K562 (cell line): Measurements from ENCODE around the gene SYNGR4. TPM values are rescaled to one million over a fixed set of nuclear protein-coding genes. Genes with fewer than 3 reads are reported as not detected.

Experiments used
- ATAC-seq: fragments of 200-7000 bp; cut with Tn5 transposase; 3 replicates; pipeline ENCODE4 v1.9.1; 2020; ENCODE audit warnings: moderate library complexity
- BruUV-seq: library from RNA; stranded (reverse); fragments of 400-500 nt; replicated peaks from 2 replicates; lab custom pipeline; 2021; lab: Mats Ljungman, UMichigan
- CTCF ChIA-PET: fragments of 300-600 bp; formaldehyde crosslinking; extraction: SDS; loops from one replicate; lab custom pipeline; 2021; ENCODE audit warnings: low intra/inter-chr PET ratio; lab: Yijun Ruan, JAX
- POLR2A ChIA-PET: fragments of 300-600, 350-650 bp; sonication (Branson Sonifier 250); formaldehyde crosslinking; extraction: SDS; loops from one replicate; lab custom pipeline; 2021; ENCODE audit warnings: antibody characterized with exemption, inconsistent platforms; lab: Yijun Ruan, JAX
- DNase-seq, 4 experiments: peaks; one replicate each; pipeline versions ENCODE4 v3.0.0 to v3.0.0-alpha.2; 2011 to 2018; ENCODE audit warnings: low spot score in 3 of 4, mixed read lengths in 3 of 4; ENCODE audit errors: extremely low read depth in 1 of 4
- FAIRE-seq: peaks from 2 replicates; lab custom pipeline; 2011; peaks lifted over from hg19 to GRCh38; lab: Jason Lieb, UNC
- H2AFZ ChIP-seq: 2 replicates; pipeline ENCODE4 v1.6.0; 2011; ENCODE audit warnings: low read depth, low read length, control low read depth, inconsistent platforms
- H3K27ac ChIP-seq: fragments of 200-600 bp; 3 replicates; pipeline ENCODE4 v1.8.0; 2011; ENCODE audit warnings: low read depth, mild to moderate bottlenecking, control low read depth, inconsistent platforms, low read length, moderate library complexity, mixed read lengths; ENCODE audit errors: extremely low read depth
- H3K27me3 ChIP-seq, 2 experiments: fragments of 300-600 bp in 1 of 2; 2 replicates in 1 of 2; 3 replicates in 1 of 2; pipeline versions ENCODE4 v1.6.0 to v1.8.0; 2011; ENCODE audit warnings: inconsistent platforms in 2 of 2, low read length in 2 of 2, mild to moderate bottlenecking in 1 of 2, mixed read lengths in 1 of 2, moderate library complexity in 1 of 2; ENCODE audit not compliant: control insufficient read depth in 2 of 2, insufficient read depth in 2 of 2
- H3K36me3 ChIP-seq: fragments of 300-600 bp; 3 replicates; pipeline ENCODE4 v1.8.0; 2011; ENCODE audit warnings: mild to moderate bottlenecking, low read length, inconsistent platforms; ENCODE audit not compliant: control insufficient read depth, insufficient read depth
- H3K4me1 ChIP-seq, 2 experiments: fragments of 200-600 bp in 1 of 2; replicated peaks in 1 of 2; 2 replicates in 1 of 2; 3 replicates in 1 of 2; pipeline versions ENCODE4 v1.5.1 to v1.8.0; 2011; ENCODE audit warnings: inconsistent platforms in 2 of 2, low read length in 2 of 2, mild to moderate bottlenecking in 1 of 2, mixed read lengths in 1 of 2, moderate library complexity in 1 of 2; ENCODE audit not compliant: control insufficient read depth in 2 of 2, insufficient read depth in 2 of 2
- H3K4me2 ChIP-seq: 2 replicates; pipeline ENCODE4 v1.6.1; 2011; ENCODE audit warnings: low read length, control low read depth, inconsistent platforms, mixed read lengths; ENCODE audit not compliant: insufficient read depth
- H3K4me3 ChIP-seq: fragments of 200-600 bp; sonication (generic), shearing (Covaris generic); 2 replicates; pipeline ENCODE4 v1.5.1; 2016; ENCODE audit warnings: control low read depth, inconsistent platforms
- H3K79me2 ChIP-seq: fragments of 200-600 bp; 3 replicates; pipeline ENCODE4 v1.8.0; 2011; ENCODE audit warnings: low read length, inconsistent platforms; ENCODE audit not compliant: control insufficient read depth, insufficient read depth
- H3K9ac ChIP-seq, 2 experiments: 2 replicates each; pipeline versions ENCODE4 v1.6.0 to v1.6.1; 2011; ENCODE audit warnings: low read depth in 2 of 2, low read length in 2 of 2, control low read depth in 1 of 2, inconsistent platforms in 1 of 2, mild to moderate bottlenecking in 1 of 2, mixed read lengths in 1 of 2; ENCODE audit not compliant: insufficient read depth in 1 of 2
- H3K9me1 ChIP-seq: one replicate; pipeline ENCODE4 v1.6.0; 2011; ENCODE audit warnings: inconsistent platforms, mild to moderate bottlenecking, low read length, moderate library complexity; ENCODE audit not compliant: control insufficient read depth, insufficient read depth
- H3K9me3 ChIP-seq: replicated peaks from 2 replicates; pipeline ENCODE4 v1.5.1; 2011; ENCODE audit warnings: low read depth, low read length, inconsistent platforms; ENCODE audit not compliant: control insufficient read depth, insufficient read depth
- H4K20me1 ChIP-seq: replicated peaks from 2 replicates; pipeline ENCODE4 v1.6.1; 2011; ENCODE audit warnings: low read length, inconsistent platforms, mixed read lengths; ENCODE audit not compliant: control insufficient read depth, insufficient read depth
- E2F1 ChIP-seq: sonication (generic); formaldehyde crosslinking; IDR thresholded peaks from 2 replicates; pipeline ENCODE4 v1.8.1; 2023; ENCODE audit warnings: mild to moderate bottlenecking, missing genetic modification reagents, moderate library complexity
- EGR1 ChIP-seq: fragments of 450-650 bp; conservative IDR thresholded peaks from 2 replicates; pipeline ENCODE4 v1.6.1; 2017; ENCODE audit warnings: mild to moderate bottlenecking
- EP400 ChIP-seq: fragments of 450-650 bp; IDR thresholded peaks from 2 replicates; pipeline ENCODE4 v1.6.1; 2017; ENCODE audit warnings: antibody characterized with exemption, mild to moderate bottlenecking, moderate library complexity
- EWSR1 ChIP-seq: fragments of 450-650 bp; IDR thresholded peaks from 2 replicates; pipeline ENCODE4 v1.6.1; 2018; ENCODE audit warnings: borderline replicate concordance, mild to moderate bottlenecking, low read depth, moderate library complexity; ENCODE audit not compliant: partially characterized antibody
- KLF6 ChIP-seq: fragments of 250-450 bp; sonication (Bioruptor Pico); IDR thresholded peaks from 2 replicates; pipeline ENCODE4 v1.4.0; 2020; ENCODE audit warnings: mild to moderate bottlenecking, moderate library complexity, borderline replicate concordance
- NR0B1 ChIP-seq: fragments of 450-650 bp; IDR thresholded peaks from one replicate; pipeline ENCODE4 v1.6.1; 2018; ENCODE audit warnings: mild to moderate bottlenecking, moderate library complexity; ENCODE audit not compliant: partially characterized antibody
- POLR2A ChIP-seq: fragments of 450-650 bp; conservative IDR thresholded peaks from 2 replicates; pipeline ENCODE4 v1.6.1; 2016
- RB1 ChIP-seq: fragments of 450-650 bp; IDR thresholded peaks from 2 replicates; pipeline ENCODE4 v1.6.1; 2017; ENCODE audit warnings: low read depth, mild to moderate bottlenecking
- RBM17 ChIP-seq: fragments of 200-400 bp; formaldehyde crosslinking; IDR thresholded peaks from 2 replicates; pipeline ENCODE4 v1.6.1; 2017; ENCODE audit warnings: low read depth, mild to moderate bottlenecking, low read length, borderline replicate concordance
- RUNX1 ChIP-seq: sonication (generic); IDR thresholded peaks from 2 replicates; pipeline ENCODE4 v1.6.1; 2016; ENCODE audit warnings: antibody characterized with exemption, low read depth
- SMAD4 ChIP-seq: fragments of 250-450 bp; sonication (Bioruptor Pico); conservative IDR thresholded peaks from 2 replicates; pipeline ENCODE4 v1.8.0; 2021; ENCODE audit warnings: inconsistent platforms, mild to moderate bottlenecking, moderate library complexity
- THRAP3 ChIP-seq: fragments of 450-650 bp; IDR thresholded peaks from 2 replicates; pipeline ENCODE4 v1.6.1; 2016; ENCODE audit warnings: mild to moderate bottlenecking, inconsistent platforms, borderline replicate concordance
- YBX1 ChIP-seq: fragments of 450-650 bp; IDR thresholded peaks from 2 replicates; pipeline ENCODE4 v1.7.1; 2016; ENCODE audit warnings: mild to moderate bottlenecking
- ZC3H4 ChIP-seq: sonication (generic); formaldehyde crosslinking; IDR thresholded peaks from 2 replicates; pipeline ENCODE4 v1.9.0; 2021; ENCODE audit warnings: missing genetic modification reagents, borderline replicate concordance
- ZFP1 ChIP-seq: fragments of 450-650 bp; formaldehyde crosslinking; IDR thresholded peaks from 2 replicates; pipeline ENCODE4 v1.4.0; 2020; ENCODE audit warnings: mild to moderate bottlenecking, mixed read lengths
- ZNF740 ChIP-seq, 3 experiments: fragments of 200-800 bp in 1 of 3; sonication (Bioruptor generic) in 1 of 3; sonication (generic) in 1 of 3; formaldehyde crosslinking in 1 of 3; IDR thresholded peaks; 2 replicates each; pipeline versions ENCODE4 v1.6.1 to v1.8.0; 2016 to 2022; ENCODE audit warnings: mild to moderate bottlenecking in 2 of 3, missing compliant biosample characterization in 2 of 3, missing genetic modification characterization in 2 of 3, missing genetic modification reagents in 1 of 3
- WGBS: fragments of 100-300 bp; shearing (Covaris generic); methylation state at CpG from one replicate; pipeline ENCODE4 v1.1.6; 2016; ENCODE audit warnings: low coverage, mixed read lengths; ENCODE audit not compliant: insufficient coverage; ENCODE audit errors: missing lambda C conversion rate; 5-methylcytosine and 5-hydroxymethylcytosine counted together
- in situ Hi-C: fragments of 300-500 bp; cut with MboI; formaldehyde crosslinking; loops from 4 replicates; pipeline ENCODE4 v1.15.0; 2018; ENCODE audit warnings: inconsistent platforms, mixed read lengths
- intact Hi-C: fragments of 100-400 bp; cut with micrococcal nuclease; formaldehyde crosslinking; loops from 2 replicates; pipeline ENCODE4 v1.14.2; 2022
- polyA plus RNA-seq, 8 experiments: library from polyadenylated mRNA; depleted of rRNA in 4 of 8; stranded (reverse) in 5 of 8; unstranded in 3 of 8; fragments of >200 nt; fragmentation: Nextera tagmentation in 2 of 8; fragmentation: Illumina TruSeq in 1 of 8; extraction: Ambion mirVana in 2 of 8; extraction: Trizol in 1 of 8; gene quantifications; 2 replicates each; pipeline versions ENCODE4 v1.2.1 to v1.2.3, GENCODE V29; 2011 to 2014; ENCODE audit warnings: inconsistent platforms in 1 of 8, missing spikeins in 1 of 8
- total RNA-seq, 7 experiments: library from RNA; depleted of rRNA in 6 of 7; stranded (reverse); fragments of >200 nt in 6 of 7; fragmentation: Illumina TruSeq in 2 of 7; extraction: Trizol in 2 of 7; gene quantifications; 2 replicates each; pipeline versions ENCODE4 v1.2.1 to v1.2.3, GENCODE V29; 2011 to 2021; ENCODE audit warnings: low replicate concordance in 1 of 7

Gene SYNGR4
- total and polyA plus RNA-seq, 9 of the 15 experiments (the other 6 are each of a cell fraction or from before 2014, with no cell fraction given) = 0.07 to 0.14 TPM; not detected in 7

- Histone ChIP-seq H3K79me2 (0 out of 3 replicates have a peak, but pooled peaks cover 2% of the 10 kb centered on the region), H4K20me1 (no peaks in the 10 kb centered on the region), H3K4me1 (peaks cover 17 to 49% of the 10 kb centered on the region in 2 experiments), H3K4me2 (peak overlapping the region; percentile 29), H2AFZ (peak overlapping the region; percentile 29), H3K4me3 (no peak overlapping the region), H3K9me1 (no peaks in the 10 kb centered on the region), H3K36me3 (peaks cover 72% of the 10 kb centered on the region; the same call in 2 of the 3 replicates), H3K27ac (peak overlapping the region; percentile 56), H3K9ac (peak overlapping the region; percentile 39 to 83), H3K9me3 (no peaks in the 10 kb centered on the region), H3K27me3 (no peaks in the 10 kb centered on the region)
- ChIA-PET CTCF (no interaction called here), POLR2A (interaction anchor here (0.6 to 0.7 kb wide), 3 partner anchors 20 to 1186 kb away, joined by 3 to 5 read pairs (median 5); no protein-coding TSS in a partner anchor)
- BruUV-seq = no TSS peak
- in situ Hi-C loops (no loop called here), intact Hi-C loops (loop anchor here (2.0 kb wide), 1 partner anchor 20 kb away; no protein-coding TSS in a partner anchor)
- peak; percentile 71 for ATAC-seq
- WGBS = 0% methylated on average over 5 of the region's 6 CpGs
- peak; percentile 37 to 80 (median 48) for DNase-seq
- FAIRE-seq = peak; percentile 94
- no peak for TF ChIP-seq RB1
- 0 out of 2 replicates have a peak, but pooled peaks have one; percentile 28 for TF ChIP-seq POLR2A
- TF ChIP-seq RBM17 = no peak
- peak; percentile 24; the same call in 1 of the 2 replicates for TF ChIP-seq EGR1
- no peak for TF ChIP-seq ZFP1 (CRISPR knock-in tag)
- no peak for TF ChIP-seq EP400
- no peak for TF ChIP-seq RUNX1
- no peak for TF ChIP-seq THRAP3
- no peak for TF ChIP-seq E2F1 (CRISPR knock-in tag)
- no peak for TF ChIP-seq KLF6 (CRISPR knock-in tag)
- no peak for TF ChIP-seq ZC3H4 (CRISPR knock-in tag)
- TF ChIP-seq EWSR1 = no peak
- TF ChIP-seq NR0B1 = no peak
- TF ChIP-seq YBX1 = no peak
- peak; percentile 30; the same call in 1 of the 2 replicates for TF ChIP-seq SMAD4 (CRISPR knock-in tag)
- no peak for TF ChIP-seq ZNF740 (CRISPR knock-in tag; IDR thresholded peaks at IDR 0.05)
- no peak for TF ChIP-seq ZNF740 (tag; IDR thresholded peaks at IDR 0.05)
Measured at GRCh38 chr19:48418317-48419064, 54.3 kb downstream of the SYNGR4 start.
